Measurements from ENCODE around the gene ANK3.

Gene ANK3

DNA sequence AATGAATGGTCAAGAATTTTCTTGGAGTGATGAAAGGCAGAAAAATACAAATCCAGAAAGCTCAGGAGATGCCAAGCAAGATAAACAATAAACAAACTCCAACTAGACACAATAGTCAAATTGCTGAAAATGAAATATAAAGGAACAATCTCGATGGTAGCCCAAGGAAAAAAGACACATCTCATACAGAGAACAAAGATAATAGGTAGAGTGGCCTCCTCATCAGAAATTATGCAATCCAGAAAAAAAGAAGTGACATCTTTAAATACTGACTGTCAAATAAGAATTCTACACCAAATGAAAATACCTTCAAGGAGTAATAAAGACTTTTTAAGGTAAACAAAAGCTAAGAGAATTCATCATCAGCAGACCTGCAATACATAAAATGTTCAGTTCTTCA lies 150.4 kb downstream of the ANK3 start:
- in situ Hi-C loops (cut with HindIII; ENCODE audit: low sequenced_read_pairs): no loop called here

DNA sequence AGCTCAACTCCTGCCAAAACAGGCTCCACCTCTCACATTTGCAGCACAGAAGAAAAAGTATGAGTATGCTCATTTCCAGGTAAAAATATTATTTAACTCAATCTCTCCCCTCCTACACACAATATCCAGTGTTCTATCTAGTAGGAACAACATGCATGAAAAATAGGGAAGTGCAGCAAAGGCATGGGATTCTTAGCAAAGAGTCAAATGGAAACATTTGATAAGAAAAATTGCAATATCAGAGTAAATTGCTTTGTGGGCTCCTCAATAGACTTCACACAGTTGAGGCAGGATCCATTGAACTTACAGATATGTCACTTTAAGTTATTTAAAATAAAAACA lies 150.9 kb downstream of the ANK3 start:
- in situ Hi-C loops (cut with HindIII; ENCODE audit: low sequenced_read_pairs): no loop called here

DNA sequence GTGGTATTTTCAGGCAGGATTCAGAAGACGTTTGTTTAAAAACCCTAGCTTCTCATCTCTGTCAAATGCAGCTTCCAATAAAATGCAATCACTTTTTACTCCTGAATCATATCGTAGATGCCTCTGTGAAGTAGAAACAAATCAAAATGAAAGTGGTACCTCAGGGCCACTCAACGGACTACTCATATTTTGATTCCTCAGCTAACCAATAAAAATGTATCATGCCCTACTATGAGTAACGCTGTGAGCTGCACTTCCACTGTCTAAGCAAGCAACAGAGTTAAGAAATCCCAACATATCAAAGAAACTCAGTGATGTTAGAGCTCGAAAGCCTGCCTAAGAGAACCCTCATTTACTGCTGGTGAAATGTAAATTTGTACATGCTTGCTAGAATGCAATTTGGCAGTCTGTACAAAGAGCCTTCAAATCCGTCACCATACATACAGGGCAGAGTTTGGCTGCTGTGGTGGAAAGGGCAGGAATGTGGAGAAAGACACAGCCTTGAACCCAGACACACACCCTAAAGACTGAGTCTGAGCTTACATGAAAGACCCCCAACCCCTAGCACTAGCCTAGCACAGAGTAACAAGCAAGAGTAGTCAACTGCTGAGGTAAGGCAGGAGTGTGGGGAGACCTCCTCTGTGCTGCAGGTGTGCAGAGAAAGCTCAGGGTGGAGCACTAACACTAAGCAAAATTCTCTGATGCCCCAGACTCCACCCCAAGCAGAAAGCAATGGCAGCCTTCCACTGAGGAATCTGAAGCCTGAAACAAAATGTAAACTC lies 151.5 kb downstream of the ANK3 start:
- in situ Hi-C loops (cut with HindIII; ENCODE audit: low sequenced_read_pairs): no loop called here

DNA sequence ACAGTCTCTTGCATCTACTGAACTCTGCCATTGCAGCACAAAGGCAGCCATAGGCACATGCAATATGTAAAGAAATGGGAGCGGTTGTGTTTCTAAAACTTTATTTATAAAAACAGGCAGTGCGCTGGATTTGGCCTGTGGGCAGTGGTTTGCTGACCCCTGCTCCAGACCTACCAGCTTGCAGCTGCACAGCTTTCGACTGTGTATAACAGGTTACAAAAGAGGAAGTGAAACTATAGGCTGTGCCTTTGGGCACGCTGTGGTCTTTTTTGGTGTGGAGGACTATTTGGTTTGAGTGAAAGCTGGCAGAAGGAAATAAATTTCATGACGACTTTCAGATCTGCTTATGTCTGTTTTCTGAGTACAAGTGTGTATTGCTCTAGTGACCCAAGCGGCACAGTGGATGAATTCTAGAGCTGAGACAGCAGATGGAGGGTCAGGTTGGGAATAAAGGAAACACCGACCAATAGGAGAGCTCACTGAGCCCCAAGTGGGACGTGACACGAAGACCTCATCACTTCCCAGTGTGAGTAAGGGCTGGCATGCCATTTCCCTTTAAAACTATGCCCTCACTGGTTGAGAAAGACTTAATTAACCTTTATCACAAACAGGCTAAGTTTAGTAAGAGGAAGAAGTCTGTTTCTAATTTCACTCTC lies 152.7 kb downstream of the ANK3 start:
- in situ Hi-C loops (cut with HindIII; ENCODE audit: low sequenced_read_pairs): no loop called here

- in situ Hi-C loops (cut with HindIII; ENCODE audit: low sequenced_read_pairs): no loop called here
These were observed 154.7 kb downstream of the ANK3 start for GRCh38 chr10:60235001-60235400.

GRCh38 chr10:60234551-60234950 lies 155.1 kb downstream of the ANK3 start:
- in situ Hi-C loops (cut with HindIII; ENCODE audit: low sequenced_read_pairs): no loop called here

- in situ Hi-C loops (cut with HindIII; ENCODE audit: low sequenced_read_pairs): no loop called here
These were observed 158.8 kb downstream of the ANK3 start for GRCh38 chr10:60230892-60231291.

DNA sequence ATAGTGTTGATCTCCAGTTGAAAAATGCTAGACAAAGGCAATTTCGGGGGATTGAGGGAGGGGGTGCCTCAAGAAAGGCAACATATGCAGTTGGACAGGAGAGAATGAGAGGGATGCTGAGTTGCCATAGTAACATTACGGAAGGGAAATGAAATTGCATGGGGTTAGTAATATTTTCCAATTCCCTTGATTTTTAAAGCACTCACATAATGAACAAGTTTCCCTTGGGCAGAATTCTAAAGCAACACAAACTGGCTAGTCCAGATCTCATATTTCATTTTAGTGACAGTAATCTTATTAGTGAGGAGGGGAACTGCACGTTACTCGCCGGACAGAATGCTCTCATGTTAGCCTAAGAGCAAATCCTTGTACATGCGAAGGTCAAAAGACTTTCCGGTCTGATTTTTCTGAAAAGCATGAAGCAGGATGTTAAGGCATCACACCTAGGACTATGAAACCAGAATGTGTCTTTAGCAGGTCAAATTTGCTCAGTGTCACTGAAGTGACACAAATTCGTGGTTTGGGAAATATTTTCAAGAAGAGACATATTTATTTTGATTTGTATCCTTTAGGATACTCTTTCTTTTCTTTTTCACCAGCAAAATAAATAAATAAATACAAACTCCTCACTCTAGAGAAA lies 165.5 kb downstream of the ANK3 start:
- in situ Hi-C loops (cut with HindIII; ENCODE audit: low sequenced_read_pairs): loop anchor here (25.0 kb wide), 1 partner anchor 213 kb away; no protein-coding TSS in a partner anchor

DNA sequence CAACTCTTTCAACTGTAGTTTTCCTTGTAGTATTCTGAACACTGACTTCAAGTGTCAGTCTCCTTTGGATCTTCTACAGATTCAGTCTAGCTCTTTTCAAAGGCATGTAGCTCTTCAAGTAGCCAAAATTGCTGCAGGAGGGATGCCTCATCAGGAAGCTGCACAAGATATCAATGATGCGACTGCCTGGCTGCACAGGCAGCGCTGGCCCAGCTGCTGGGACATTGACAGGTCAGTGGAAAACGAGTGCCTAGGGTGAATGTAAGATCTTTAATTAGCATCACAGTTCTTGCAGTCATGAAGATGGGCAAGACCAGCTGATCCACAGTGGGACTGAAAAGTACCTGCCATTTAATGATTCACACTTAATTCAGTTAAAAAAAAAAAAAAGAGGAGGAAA lies 167.6 kb downstream of the ANK3 start:
- in situ Hi-C loops (cut with HindIII; ENCODE audit: low sequenced_read_pairs): loop anchor here (25.0 kb wide), 1 partner anchor 215 kb away; no protein-coding TSS in a partner anchor

- in situ Hi-C loops (cut with HindIII; ENCODE audit: low sequenced_read_pairs): loop anchor here (25.0 kb wide), 1 partner anchor 225 kb away; no protein-coding TSS in a partner anchor
These were observed 177.5 kb downstream of the ANK3 start for GRCh38 chr10:60212195-60212594.

GRCh38 chr10:60209874-60210570 lies 179.7 kb downstream of the ANK3 start:
- in situ Hi-C loops (cut with HindIII; ENCODE audit: low sequenced_read_pairs): loop anchor here (25.0 kb wide), 1 partner anchor 227 kb away; no protein-coding TSS in a partner anchor

GRCh38 chr10:60208676-60209269 lies 180.9 kb downstream of the ANK3 start:
- in situ Hi-C loops (cut with HindIII; ENCODE audit: low sequenced_read_pairs): loop anchor here (25.0 kb wide), 1 partner anchor 229 kb away; no protein-coding TSS in a partner anchor

GRCh38 chr10:60207894-60208293 lies 181.8 kb downstream of the ANK3 start:
- in situ Hi-C loops (cut with HindIII; ENCODE audit: low sequenced_read_pairs): loop anchor here (25.0 kb wide), 1 partner anchor 229 kb away; no protein-coding TSS in a partner anchor

DNA sequence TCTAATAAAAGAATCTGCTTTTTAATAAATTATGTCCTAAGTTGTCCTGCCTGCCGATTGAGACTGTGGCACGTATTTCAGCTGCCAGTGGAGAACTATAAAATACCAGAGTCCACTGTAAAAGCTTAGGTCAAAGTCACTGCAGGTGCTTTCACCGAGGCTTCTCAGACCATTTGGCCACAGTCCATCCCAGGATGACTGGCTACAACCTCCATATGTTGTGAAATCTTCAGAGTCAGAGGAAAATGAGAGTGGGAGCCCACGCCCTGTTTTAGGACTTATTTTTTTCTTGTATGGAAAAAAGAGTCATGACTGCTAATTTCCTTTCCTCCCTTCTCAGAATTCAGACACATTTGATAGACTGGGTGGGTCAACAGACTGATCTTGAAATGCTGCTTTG lies 182.9 kb downstream of the ANK3 start:
- in situ Hi-C loops (cut with HindIII; ENCODE audit: low sequenced_read_pairs): loop anchor here (25.0 kb wide), 1 partner anchor 231 kb away; no protein-coding TSS in a partner anchor

DNA sequence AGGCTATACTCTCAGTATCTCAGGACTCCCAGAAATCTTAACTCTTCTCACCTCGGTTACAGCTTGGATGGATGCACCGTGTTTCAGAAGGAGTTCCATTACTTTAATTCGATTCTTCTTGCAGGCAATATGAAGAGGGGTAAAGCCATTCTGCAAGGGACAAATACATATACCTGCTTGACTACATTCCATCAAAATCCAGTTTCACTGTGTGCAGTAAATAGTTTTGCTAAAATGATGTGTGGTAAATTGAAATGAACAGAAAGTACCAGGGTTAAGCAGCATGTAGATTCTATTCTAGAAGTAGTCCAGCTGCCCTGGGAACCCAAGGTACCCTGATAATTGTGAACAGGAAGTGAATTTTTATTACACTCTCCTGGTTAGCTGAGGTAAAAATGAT lies 183.9 kb downstream of the ANK3 start:
- in situ Hi-C loops (cut with HindIII; ENCODE audit: low sequenced_read_pairs): loop anchor here (25.0 kb wide), 1 partner anchor 232 kb away; no protein-coding TSS in a partner anchor

- in situ Hi-C loops (cut with HindIII; ENCODE audit: low sequenced_read_pairs): loop anchor here (25.0 kb wide), 1 partner anchor 233 kb away; no protein-coding TSS in a partner anchor
These were observed 185.6 kb downstream of the ANK3 start for GRCh38 chr10:60203993-60204618.

DNA sequence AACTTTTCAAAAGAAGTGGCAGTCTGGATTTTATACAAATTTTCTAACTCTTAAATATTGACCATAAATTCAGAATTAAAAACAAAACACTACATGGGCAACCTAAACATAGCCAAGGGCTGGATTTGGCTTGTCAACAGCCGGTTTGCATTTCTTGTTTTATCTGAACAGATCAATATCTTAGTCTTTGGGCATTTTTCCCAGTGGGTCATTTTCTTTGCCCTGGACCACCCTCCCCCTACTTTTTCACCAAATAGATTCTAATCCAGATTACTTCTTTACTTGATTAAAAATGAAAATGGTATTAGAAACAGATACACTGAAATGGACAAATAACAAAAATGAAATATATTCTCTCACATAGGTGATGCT lies 189.0 kb downstream of the ANK3 start:
- in situ Hi-C loops (cut with HindIII; ENCODE audit: low sequenced_read_pairs): loop anchor here (25.0 kb wide), 1 partner anchor 237 kb away; no protein-coding TSS in a partner anchor

- in situ Hi-C loops (cut with HindIII; ENCODE audit: low sequenced_read_pairs): loop anchor here (25.0 kb wide), 1 partner anchor 237 kb away; no protein-coding TSS in a partner anchor
These were observed 189.5 kb downstream of the ANK3 start for GRCh38 chr10:60200012-60200681.

- in situ Hi-C loops (cut with HindIII; ENCODE audit: low sequenced_read_pairs): loop anchor here (5.0 kb wide), 1 partner anchor 80 kb away; no protein-coding TSS in a partner anchor
These were observed 192.5 kb downstream of the ANK3 start for GRCh38 chr10:60197206-60197605.
